ENCODE measurements around the gene NR6A1.

DNA sequence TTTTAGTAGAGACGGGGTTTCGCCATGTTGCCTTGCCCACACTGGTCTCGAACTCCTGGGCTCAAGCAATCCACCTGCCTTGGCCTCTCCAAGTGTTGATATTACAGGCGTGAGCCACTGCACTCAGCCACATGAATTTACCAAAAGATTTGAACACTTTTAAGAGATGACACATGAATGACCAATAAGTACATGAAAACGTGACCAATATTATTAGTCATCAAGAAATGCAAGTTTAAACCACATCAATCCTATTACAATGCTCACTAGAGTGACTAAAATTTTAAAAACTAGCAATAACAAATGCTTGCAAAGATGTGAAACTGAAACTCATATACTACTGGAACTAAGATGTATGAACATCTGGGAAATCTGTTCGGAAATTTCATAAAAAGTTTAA, 54.3 kb downstream of the NR6A1 start:
- no peak for TF ChIP-seq POLR2AphosphoS5 (IDR thresholded peaks at IDR 0.05; ENCODE audit: borderline replicate concordance, low read depth, low read length)
- TF ChIP-seq EZH2 (IDR thresholded peaks at IDR 0.05), result no peak
